Measurements from ENCODE around the gene CX3CL1.
A peak's percentile ranks its signal among the peaks of the same experiment; 100 is the strongest.
"Not testable (repeated sequence)": the region's sequence is repeated elsewhere in the genome, so short reads cannot be mapped to it uniquely, and the experiment has no call there.

Gene CX3CL1

GRCh38 chr16:57357330-57358085 lies 14.8 kb upstream of the CX3CL1 start:
- no peak for DNase-seq (ENCODE audit: low read depth)

GRCh38 chr16:57358086-57358420 lies 14.2 kb upstream of the CX3CL1 start:
- no peak for DNase-seq (ENCODE audit: low read depth)

- DNase-seq (ENCODE audit: low read depth) = no peak
Measured at GRCh38 chr16:57358527-57359095, 13.7 kb upstream of the CX3CL1 start, which contains the start of gene CCL22. CCL22 (plus strand) TSS chr16:57358783; CDS start chr16:57358817, 34 bp downstream.

- DNase-seq (ENCODE audit: low read depth) = no peak
Measured at GRCh38 chr16:57360321-57360935, 11.9 kb upstream of the CX3CL1 start.

GRCh38 chr16:57361404-57361803 lies 10.9 kb upstream of the CX3CL1 start:
- DNase-seq (ENCODE audit: low read depth) = no peak

GRCh38 chr16:57364143-57364542 lies 8.1 kb upstream of the CX3CL1 start:
- no peak for DNase-seq (ENCODE audit: low read depth)

GRCh38 chr16:57366544-57367040 lies 5.7 kb upstream of the CX3CL1 start:
- DNase-seq (ENCODE audit: low read depth) = peak; percentile 51

GRCh38 chr16:57367116-57367752 lies 5.1 kb upstream of the CX3CL1 start:
- peak; percentile 15 for DNase-seq (ENCODE audit: low read depth)

- no peak for DNase-seq (ENCODE audit: low read depth)
Measured at GRCh38 chr16:57371494-57372371, 557 bp upstream of the CX3CL1 start.

- no peak for DNase-seq (ENCODE audit: low read depth)
Measured at GRCh38 chr16:57373117-57373947, 1.0 kb downstream of the CX3CL1 start.

- peak; percentile 61 for DNase-seq (ENCODE audit: low read depth)
Measured at GRCh38 chr16:57374067-57374534, 1.8 kb downstream of the CX3CL1 start.

GRCh38 chr16:57374925-57375465 lies 2.7 kb downstream of the CX3CL1 start:
- DNase-seq (ENCODE audit: low read depth) = not testable (repeated sequence)

- no peak for DNase-seq (ENCODE audit: low read depth)
Measured at GRCh38 chr16:57376313-57376818, 4.1 kb downstream of the CX3CL1 start.

GRCh38 chr16:57377080-57377841 lies 5.0 kb downstream of the CX3CL1 start:
- DNase-seq (ENCODE audit: low read depth) = no peak

- peak; percentile 49 for DNase-seq (ENCODE audit: low read depth)
Measured at GRCh38 chr16:57379579-57379978, 7.3 kb downstream of the CX3CL1 start.

- peak; percentile 19 for DNase-seq (ENCODE audit: low read depth)
Measured at GRCh38 chr16:57380671-57381462, 8.6 kb downstream of the CX3CL1 start.

- no peak for DNase-seq (ENCODE audit: low read depth)
Measured at GRCh38 chr16:57381791-57382534, 9.7 kb downstream of the CX3CL1 start.

Measured in amniotic epithelial cell (primary cell).